Right ventricle myocardium inferior (tissue), 1 donor: ENCODE results near the gene KRTAP2-4. TPM values are rescaled to one million over a fixed set of nuclear protein-coding genes. Genes with fewer than 3 reads are reported as not detected.
"Not testable (repeated sequence)": the region's sequence is repeated elsewhere in the genome, so short reads cannot be mapped to it uniquely, and the experiment has no call there.

Experiments
- ATAC-seq: fragments of 200-7000 bp; cut with Tn5 transposase; one replicate; pipeline ENCODE4 v1.9.1; 2020; ENCODE audit warnings: mild to moderate bottlenecking, moderate library complexity
- DNase-seq: peaks from one replicate; pipeline ENCODE4 v3.0.0; 2021; ENCODE audit errors: missing footprints
- intact Hi-C: fragments of 100-400 bp; cut with DNase I; formaldehyde crosslinking; loops from one replicate; pipeline ENCODE4 v1.11.0; 2022
- total RNA-seq: library from RNA; stranded (reverse); fragmentation: NEBNext Ultra II Directional; extraction: Animal tissue kit (Norgen Biotek cat#: 25700); gene quantifications from one replicate; pipeline ENCODE4 v1.2.1, GENCODE V29; 2021
- donor health status: DM: no; HTN: yes; CAD: no; lungs with severe emphysema.

The KRTAP2-4 gene
- total RNA-seq, 1 donor from 2014 or later: not detected

- DNase-seq: no peak
Observed at GRCh38 chr17:41048441-41048840, 17.2 kb downstream of the KRTAP2-4 start.

GRCh38 chr17:41046735-41047465 is 18.8 kb downstream of the KRTAP2-4 start, which contains the start of gene KRTAP2-1:
Gene KRTAP2-1, minus strand, starts transcription at chr17:41047316. Its CDS starts 49 bp downstream, at chr17:41047267.
- DNase-seq, ATAC-seq, intact Hi-C loops: not testable (repeated sequence)

More at GRCh38 chr17:41048441-41048840, 17.2 kb downstream of the KRTAP2-4 start:
- ATAC-seq: no peak
- intact Hi-C loops: no loop called here

GRCh38 chr17:41042953-41043352 is 22.7 kb downstream of the KRTAP2-4 start:
- intact Hi-C loops: no loop called here
- DNase-seq: no peak
- no peak for ATAC-seq

- intact Hi-C loops, ATAC-seq, DNase-seq: not testable (repeated sequence)
Observed at GRCh38 chr17:41040783-41041571, 24.7 kb downstream of the KRTAP2-4 start, which contains the start of gene KRTAP1-1. Gene KRTAP1-1, minus strand, starts transcription at chr17:41041450. Its CDS starts 53 bp downstream, at chr17:41041397.

- intact Hi-C loops: no loop called here
- no peak for ATAC-seq
- no peak for DNase-seq
Observed at GRCh38 chr17:41037853-41038350, 27.8 kb downstream of the KRTAP2-4 start.

GRCh38 chr17:41034346-41034935 is 31.2 kb downstream of the KRTAP2-4 start, which contains the start of gene KRTAP1-3:
Gene KRTAP1-3, minus strand, starts transcription at chr17:41034874. Its CDS starts 53 bp downstream, at chr17:41034821.
- ATAC-seq, intact Hi-C loops, DNase-seq: not testable (repeated sequence)

- ATAC-seq (no peak), DNase-seq (no peak)
- intact Hi-C loops: no loop called here
Observed at GRCh38 chr17:41029633-41030245, 35.9 kb downstream of the KRTAP2-4 start, which contains the start of gene KRTAP1-4. Gene KRTAP1-4, minus strand, starts transcription at chr17:41030195. Its CDS starts 117 bp downstream, at chr17:41030078.

- DNase-seq (no peak), ATAC-seq (no peak)
- intact Hi-C loops: no loop called here
Observed at GRCh38 chr17:41026715-41027471, 38.8 kb downstream of the KRTAP2-4 start, which contains the start of gene KRTAP1-5. Gene KRTAP1-5, minus strand, starts transcription at chr17:41027208. Its CDS starts 53 bp downstream, at chr17:41027155.

GRCh38 chr17:41024697-41025096 is 41.0 kb downstream of the KRTAP2-4 start:
- intact Hi-C loops: no loop called here
- no peak for DNase-seq
- no peak for ATAC-seq

GRCh38 chr17:41020336-41020735 is 45.3 kb downstream of the KRTAP2-4 start:
- no peak for ATAC-seq
- DNase-seq: no peak
- intact Hi-C loops: no loop called here

- no peak for ATAC-seq
- intact Hi-C loops: no loop called here
Observed at GRCh38 chr17:41019415-41019814, 46.3 kb downstream of the KRTAP2-4 start.

GRCh38 chr17:41018541-41018940 is 47.1 kb downstream of the KRTAP2-4 start:
- ATAC-seq (no peak), DNase-seq (no peak)
- intact Hi-C loops: no loop called here

More at GRCh38 chr17:41019415-41019814, 46.3 kb downstream of the KRTAP2-4 start:
- DNase-seq: no peak

- intact Hi-C loops: no loop called here
- DNase-seq (no peak), ATAC-seq (no peak)
Observed at GRCh38 chr17:41016578-41017215, 49.0 kb downstream of the KRTAP2-4 start.

GRCh38 chr17:41015454-41015853 is 50.2 kb downstream of the KRTAP2-4 start:
- DNase-seq (no peak), ATAC-seq (no peak)
- intact Hi-C loops: no loop called here
